CD4-positive, alpha-beta memory T cell (primary cell): Measurements from ENCODE around the gene DYNC1I1. TPM values are rescaled to one million over a fixed set of nuclear protein-coding genes. Genes with fewer than 3 reads are reported as not detected.

Experiments
- CTCF ChIA-PET: fragments of 350-600 bp; sonication (Branson Sonifier 250); formaldehyde crosslinking; loops from one replicate; lab custom pipeline; 2021; ENCODE audit warnings: inconsistent platforms; ENCODE audit not compliant: partially characterized antibody; lab: Charles Lee
- POLR2A ChIA-PET: fragments of 350-600 bp; sonication (Branson Sonifier 250); formaldehyde crosslinking; loops from one replicate; lab custom pipeline; 2021; ENCODE audit not compliant: partially characterized antibody; lab: Charles Lee
- DNase-seq, 5 donors: peaks; one replicate each; pipeline versions ENCODE4 v3.0.0 to v3.0.0-alpha.2; 2020 to 2022; ENCODE audit warnings: mixed read lengths in 1 of 5
- H3K27ac ChIP-seq: one replicate; pipeline ENCODE4 v1.7.0; 2013; ENCODE audit warnings: low read depth, low read length
- H3K27me3 ChIP-seq: 2 replicates; pipeline ENCODE4 v1.7.0; 2013; ENCODE audit warnings: mild to moderate bottlenecking, low read length, moderate library complexity; ENCODE audit not compliant: insufficient read depth
- H3K36me3 ChIP-seq: 2 replicates; pipeline ENCODE4 v1.7.0; 2013; ENCODE audit warnings: mild to moderate bottlenecking, low read length, moderate library complexity; ENCODE audit not compliant: insufficient read depth
- H3K4me1 ChIP-seq: 2 replicates; pipeline ENCODE4 v1.7.0; 2013; ENCODE audit warnings: mild to moderate bottlenecking, low read length, moderate library complexity; ENCODE audit not compliant: insufficient read depth
- H3K4me3 ChIP-seq, 2 donors: one replicate each; pipeline ENCODE4 v1.7.0; 2013; ENCODE audit warnings: low read length in 2 of 2, mild to moderate bottlenecking in 1 of 2
- H3K9me3 ChIP-seq, 2 donors: one replicate each; pipeline ENCODE4 v1.7.0; 2013; ENCODE audit warnings: low read length in 2 of 2, control low read depth in 1 of 2; ENCODE audit not compliant: control insufficient read depth in 1 of 2
- H3K27ac Mint-ChIP-seq, 7 donors: one replicate each; pipeline ENCODE4 v1.8.0; 2020 to 2021; ENCODE audit warnings: mixed read lengths in 7 of 7, mild to moderate bottlenecking in 6 of 7, inconsistent platforms in 3 of 7, moderate library complexity in 3 of 7
- H3K27me3 Mint-ChIP-seq, 2 donors: one replicate each; pipeline ENCODE4 v1.8.0; 2020 to 2021; ENCODE audit warnings: mixed read lengths in 2 of 2
- H3K36me3 Mint-ChIP-seq, 2 donors: one replicate each; pipeline ENCODE4 v1.8.0; 2020 to 2021; ENCODE audit warnings: mixed read lengths in 2 of 2, inconsistent platforms in 1 of 2, mild to moderate bottlenecking in 1 of 2
- H3K4me1 Mint-ChIP-seq, 4 donors: one replicate each; pipeline ENCODE4 v1.8.0; 2020 to 2021; ENCODE audit warnings: mixed read lengths in 4 of 4, mild to moderate bottlenecking in 1 of 4
- H3K4me3 Mint-ChIP-seq, 8 donors: one replicate each; pipeline ENCODE4 v1.8.0; 2020 to 2021; ENCODE audit warnings: mixed read lengths in 8 of 8, mild to moderate bottlenecking in 7 of 8, moderate library complexity in 6 of 8, inconsistent platforms in 3 of 8
- H3K9me3 Mint-ChIP-seq, 8 donors: one replicate each; pipeline ENCODE4 v1.8.0; 2020 to 2021; ENCODE audit warnings: mixed read lengths in 8 of 8, mild to moderate bottlenecking in 5 of 8, inconsistent platforms in 3 of 8, moderate library complexity in 1 of 8
- intact Hi-C: fragments of 100-400 bp; cut with micrococcal nuclease; formaldehyde crosslinking; loops from one replicate; pipeline ENCODE4 v1.15.1; 2023
- polyA plus RNA-seq, 2 donors: library from polyadenylated mRNA; unstranded; fragments of 300-500 nt; fragmentation: Illumina TruSeq; gene quantifications; one replicate each; pipeline ENCODE4 v1.2.3, GENCODE V29; 2021
- total RNA-seq, 2 experiments: library from RNA; stranded (reverse); gene quantifications; one replicate each; pipeline ENCODE4 v1.2.3, GENCODE V29; 2021

DYNC1I1 gene
- total and polyA plus RNA-seq, 4 experiments from 2014 or later = 0.33 TPM; not detected in 3

DNA sequence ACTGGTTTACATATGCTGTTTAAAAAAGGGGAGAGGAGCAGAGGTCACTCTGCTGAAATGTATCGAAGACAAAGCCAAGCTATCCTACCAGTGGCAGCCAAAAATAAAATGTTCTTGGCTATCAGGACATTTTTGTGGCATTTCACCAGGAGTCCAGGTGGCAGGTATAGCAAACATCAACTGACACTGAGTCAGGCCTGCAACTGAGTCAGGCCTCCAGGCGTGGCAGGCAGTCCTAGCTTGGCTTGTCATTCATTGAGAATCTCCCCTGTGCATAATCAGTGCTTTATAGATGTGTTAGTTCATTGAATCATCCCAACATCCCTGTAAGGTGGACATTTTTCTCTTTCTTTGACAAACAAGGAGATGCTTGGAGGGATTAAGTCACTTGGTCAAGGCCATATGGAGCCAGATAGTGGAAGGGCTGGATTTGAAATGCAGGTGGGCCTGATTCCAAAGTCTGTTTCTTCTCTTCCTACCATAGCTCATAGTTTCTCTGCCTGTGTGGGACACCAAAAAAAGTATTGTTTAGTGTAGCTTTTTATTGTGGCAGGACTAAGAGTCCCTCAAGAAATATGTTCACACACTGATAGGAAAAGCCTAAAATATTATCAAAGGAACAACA, 4.3 kb downstream of the DYNC1I1 start:
- Histone ChIP-seq H3K4me1 (no peaks in the 10 kb centered on the region), H3K27ac (no peak overlapping the region), H3K9me3 (no peaks in the 10 kb centered on the region), H3K4me3 (no peak overlapping the region), H3K27me3 (no peaks in the 10 kb centered on the region), H3K36me3 (no peaks in the 10 kb centered on the region)
- intact Hi-C loops = no loop called here
- peaks cover 17 to 19% of the 10 kb centered on the region in 2 donors for H3K27me3 Mint-ChIP-seq
- ChIA-PET CTCF (no interaction called here), POLR2A (no interaction called here)
- no peak for DNase-seq
- no peak overlapping the region for H3K27ac Mint-ChIP-seq
- H3K4me1 Mint-ChIP-seq = peaks cover 0 to 5% (median 3%) of the 10 kb centered on the region in 4 donors
- H3K9me3 Mint-ChIP-seq = peaks cover 0 to 6% (median 0%) of the 10 kb centered on the region in 8 donors
- no peaks in the 10 kb centered on the region for H3K36me3 Mint-ChIP-seq
- H3K4me3 Mint-ChIP-seq = no peak overlapping the region

DNA sequence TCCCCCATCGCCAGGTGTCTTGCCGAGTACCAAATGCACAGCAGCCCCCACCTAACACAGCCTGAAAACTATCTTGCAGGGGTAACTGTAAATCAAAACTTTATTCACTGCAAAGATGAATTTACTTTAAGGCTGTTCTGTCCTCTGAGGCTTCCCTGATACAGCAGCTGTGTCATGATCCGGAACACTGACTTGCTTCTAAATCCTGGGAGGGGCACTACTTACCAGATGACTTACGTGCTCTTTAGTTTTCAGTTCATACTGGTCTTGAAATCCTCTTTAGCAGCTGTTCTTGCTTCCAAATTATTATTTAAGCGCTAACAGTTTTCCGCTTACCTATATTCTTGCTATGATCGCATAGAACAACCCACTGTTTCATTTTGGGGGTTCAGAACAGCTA, 4.9 kb downstream of the DYNC1I1 start:
- Histone ChIP-seq H3K27me3 (no peaks in the 10 kb centered on the region), H3K4me1 (no peaks in the 10 kb centered on the region), H3K27ac (no peak overlapping the region), H3K9me3 (no peaks in the 10 kb centered on the region), H3K36me3 (no peaks in the 10 kb centered on the region), H3K4me3 (no peak overlapping the region)
- DNase-seq = no peak
- Mint-ChIP-seq H3K27me3 (peaks cover 13 to 17% of the 10 kb centered on the region in 2 donors), H3K4me3 (no peak overlapping the region), H3K9me3 (peaks cover 0 to 4% (median 0%) of the 10 kb centered on the region in 8 donors), H3K4me1 (peaks cover 0 to under 1% (median under 1%) of the 10 kb centered on the region in 4 donors), H3K27ac (no peak overlapping the region), H3K36me3 (no peaks in the 10 kb centered on the region)
- intact Hi-C loops = no loop called here
- POLR2A ChIA-PET = no interaction called here
- CTCF ChIA-PET = no interaction called here

DNA sequence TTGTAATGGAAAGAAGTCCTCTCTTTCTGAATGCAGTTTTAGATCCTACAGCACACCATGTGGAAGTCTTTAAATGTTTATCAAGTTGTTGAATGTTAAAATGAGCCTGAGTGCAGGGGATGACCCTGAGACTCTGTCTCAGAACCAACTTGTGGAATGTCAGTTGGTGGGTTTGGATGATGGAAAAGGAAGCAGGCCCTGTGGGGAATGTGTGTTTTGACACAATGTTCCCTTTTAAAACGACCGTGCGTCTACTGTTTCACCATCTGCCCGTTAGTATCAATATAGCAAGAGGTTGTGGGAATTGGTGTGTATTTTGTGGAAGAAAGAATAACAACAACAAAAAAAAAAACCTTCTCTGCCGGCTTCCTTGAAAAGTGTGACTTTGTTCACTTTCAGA, 8.3 kb downstream of the DYNC1I1 start:
- no peaks in the 10 kb centered on the region for H3K4me1 Mint-ChIP-seq
- peaks cover 0 to 6% (median 0%) of the 10 kb centered on the region in 8 donors for H3K9me3 Mint-ChIP-seq
- Histone ChIP-seq H3K9me3 (no peaks in the 10 kb centered on the region), H3K27ac (no peak overlapping the region), H3K36me3 (no peaks in the 10 kb centered on the region), H3K27me3 (no peaks in the 10 kb centered on the region), H3K4me1 (no peaks in the 10 kb centered on the region), H3K4me3 (no peak overlapping the region)
- H3K27me3 Mint-ChIP-seq = no peaks in the 10 kb centered on the region
- DNase-seq = no peak
- H3K27ac Mint-ChIP-seq = no peak overlapping the region
- POLR2A ChIA-PET = no interaction called here
- no peak overlapping the region for H3K4me3 Mint-ChIP-seq
- intact Hi-C loops = no loop called here
- CTCF ChIA-PET = no interaction called here
- no peaks in the 10 kb centered on the region for H3K36me3 Mint-ChIP-seq

DNA sequence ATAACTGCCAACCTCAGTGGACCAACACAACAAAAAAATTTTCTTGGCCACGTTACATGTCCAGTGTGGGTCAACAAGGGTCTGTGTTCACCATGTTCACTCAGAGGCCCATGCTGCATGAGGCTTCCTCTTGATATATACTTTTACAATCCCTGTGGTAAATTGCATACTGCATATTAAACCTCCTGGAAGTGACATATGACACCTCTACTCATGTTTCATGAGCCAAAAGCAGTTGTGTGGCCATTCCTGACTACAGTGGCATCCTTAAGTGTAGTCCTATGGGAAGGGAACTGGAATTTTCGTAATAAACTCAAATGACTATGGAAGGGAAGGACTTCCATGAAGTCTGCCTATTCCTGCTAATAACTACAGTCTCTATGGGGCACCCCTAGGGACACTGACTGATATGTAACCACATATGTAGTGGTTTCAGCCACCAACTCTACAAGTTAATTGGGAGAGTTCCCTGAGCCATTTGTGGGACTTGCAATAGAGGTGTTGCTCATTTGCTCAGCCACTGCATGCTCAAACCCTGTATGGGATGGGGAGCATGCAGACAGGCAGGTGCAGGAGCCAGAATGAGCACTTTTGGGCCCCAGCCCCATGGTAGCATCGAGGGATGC, 9.7 kb downstream of the DYNC1I1 start:
- ChIA-PET POLR2A (no interaction called here), CTCF (no interaction called here)
- H3K27ac ChIP-seq = no peak overlapping the region
- Mint-ChIP-seq H3K4me1 (no peaks in the 10 kb centered on the region), H3K27ac (no peak overlapping the region), H3K4me3 (no peak overlapping the region), H3K9me3 (peaks cover 0 to 6% (median 0%) of the 10 kb centered on the region in 8 donors), H3K27me3 (peaks cover 0 to 3% of the 10 kb centered on the region in 2 donors), H3K36me3 (no peaks in the 10 kb centered on the region)
- no peaks in the 10 kb centered on the region for H3K27me3 ChIP-seq
- no peaks in the 10 kb centered on the region for H3K9me3 ChIP-seq
- no peaks in the 10 kb centered on the region for H3K4me1 ChIP-seq
- no peaks in the 10 kb centered on the region for H3K36me3 ChIP-seq
- H3K4me3 ChIP-seq = no peak overlapping the region
- intact Hi-C loops = no loop called here
- DNase-seq = no peak

DNA sequence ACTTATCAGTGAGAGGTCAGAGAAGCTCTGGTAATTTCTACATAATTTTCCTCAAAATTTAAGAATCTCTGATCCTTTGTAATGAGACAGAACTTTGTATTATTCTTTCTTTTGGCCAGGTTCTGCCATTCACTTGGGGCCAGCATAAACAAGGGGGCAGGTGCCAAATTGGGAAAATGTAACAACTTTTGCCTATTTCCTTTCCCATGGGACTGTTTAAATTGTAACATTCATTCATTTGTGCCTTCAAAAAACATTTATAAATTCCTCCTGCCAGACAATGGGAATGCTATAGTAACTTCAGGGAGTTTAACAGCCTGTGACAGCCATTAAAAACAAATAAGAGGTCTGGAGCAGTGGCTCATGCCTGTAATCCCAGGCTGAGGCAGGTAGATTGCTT, 12.4 kb downstream of the DYNC1I1 start:
- no peak overlapping the region for H3K27ac Mint-ChIP-seq
- Histone ChIP-seq H3K27me3 (no peaks in the 10 kb centered on the region), H3K27ac (no peak overlapping the region), H3K36me3 (no peaks in the 10 kb centered on the region), H3K9me3 (no peaks in the 10 kb centered on the region), H3K4me1 (no peaks in the 10 kb centered on the region), H3K4me3 (no peak overlapping the region)
- no peaks in the 10 kb centered on the region for H3K4me1 Mint-ChIP-seq
- peaks cover 0 to 3% of the 10 kb centered on the region in 2 donors for H3K27me3 Mint-ChIP-seq
- DNase-seq = no peak
- no peak overlapping the region for H3K4me3 Mint-ChIP-seq
- ChIA-PET CTCF (no interaction called here), POLR2A (no interaction called here)
- no peaks in the 10 kb centered on the region for H3K36me3 Mint-ChIP-seq
- peaks cover 0 to 6% (median 0%) of the 10 kb centered on the region in 8 donors for H3K9me3 Mint-ChIP-seq
- intact Hi-C loops = no loop called here

DNA sequence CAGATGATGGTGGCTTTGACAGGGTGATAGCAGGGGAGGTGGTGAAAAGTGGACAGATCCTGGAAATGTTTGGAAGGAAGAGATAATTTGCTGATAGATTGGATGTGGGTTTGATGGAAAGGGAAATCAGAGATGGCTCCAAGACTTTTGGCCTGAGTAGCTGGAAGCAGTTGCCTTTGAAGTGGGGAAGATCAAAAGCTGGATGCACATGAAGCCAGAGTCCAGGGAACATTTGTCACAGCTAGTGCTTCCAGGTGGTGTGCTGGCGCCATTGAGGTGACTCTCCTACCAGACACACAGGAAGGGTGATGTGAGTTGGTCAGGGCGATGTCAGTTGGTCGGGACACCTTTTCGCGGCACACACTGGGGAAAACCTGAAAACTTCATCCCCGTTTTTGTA, 15.9 kb downstream of the DYNC1I1 start:
- H3K27ac Mint-ChIP-seq = no peak overlapping the region
- Histone ChIP-seq H3K9me3 (no peaks in the 10 kb centered on the region), H3K27me3 (no peaks in the 10 kb centered on the region), H3K27ac (no peak overlapping the region), H3K36me3 (no peaks in the 10 kb centered on the region), H3K4me1 (no peaks in the 10 kb centered on the region), H3K4me3 (no peak overlapping the region)
- H3K27me3 Mint-ChIP-seq = peaks cover 0 to 3% of the 10 kb centered on the region in 2 donors
- H3K36me3 Mint-ChIP-seq = no peaks in the 10 kb centered on the region
- H3K4me1 Mint-ChIP-seq = no peaks in the 10 kb centered on the region
- CTCF ChIA-PET = no interaction called here
- no peak for DNase-seq
- intact Hi-C loops = no loop called here
- H3K9me3 Mint-ChIP-seq = peaks cover 0 to 9% (median 2%) of the 10 kb centered on the region in 8 donors
- POLR2A ChIA-PET = no interaction called here
- H3K4me3 Mint-ChIP-seq = no peak overlapping the region

DNA sequence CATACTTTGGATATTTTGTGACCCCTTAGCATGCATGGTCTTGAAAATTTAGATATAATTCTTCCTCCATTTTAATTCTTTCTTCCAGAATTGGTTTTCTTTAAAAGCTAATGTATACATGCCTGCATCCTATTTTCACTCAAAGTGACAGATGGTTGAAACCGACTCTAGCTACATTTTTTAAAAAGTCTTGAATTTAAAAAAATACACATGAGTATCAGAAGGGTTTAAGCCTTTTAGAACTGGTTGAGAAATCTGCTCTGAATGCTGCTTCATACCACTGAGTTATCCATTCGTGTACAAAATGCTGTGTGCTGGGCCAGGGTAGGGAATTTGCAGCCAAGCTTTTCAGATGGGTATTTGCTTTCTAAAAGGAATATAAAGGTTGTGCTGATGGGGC, 16.5 kb downstream of the DYNC1I1 start:
- no peaks in the 10 kb centered on the region for H3K36me3 Mint-ChIP-seq

More for the DNA sequence above, 16.5 kb downstream of the DYNC1I1 start:
- Histone ChIP-seq H3K4me3 (no peak overlapping the region), H3K27ac (no peak overlapping the region), H3K27me3 (no peaks in the 10 kb centered on the region), H3K9me3 (no peaks in the 10 kb centered on the region), H3K4me1 (no peaks in the 10 kb centered on the region), H3K36me3 (no peaks in the 10 kb centered on the region)
- H3K27me3 Mint-ChIP-seq = peaks cover 0 to 3% of the 10 kb centered on the region in 2 donors
- intact Hi-C loops = no loop called here
- H3K4me3 Mint-ChIP-seq = no peak overlapping the region
- DNase-seq = no peak
- CTCF ChIA-PET = no interaction called here
- POLR2A ChIA-PET = no interaction called here
- H3K9me3 Mint-ChIP-seq = peaks cover 0 to 9% (median 2%) of the 10 kb centered on the region in 8 donors
- no peak overlapping the region for H3K27ac Mint-ChIP-seq
- no peaks in the 10 kb centered on the region for H3K4me1 Mint-ChIP-seq
